Peyer's patch (tissue), 4 donors: ENCODE results near the gene RAD18.

Experiments used
- POLR2A ChIP-seq, 2 donors: fragments of 450-650 bp; IDR thresholded peaks; one replicate each; pipeline ENCODE4 v1.5.1; 2017; ENCODE audit warnings: antibody characterized with exemption in 2 of 2, mild to moderate bottlenecking in 2 of 2, moderate library complexity in 2 of 2
- TF ChIP-seq, protein P1 (sequence below), 6 experiments: fragments of 450-650 bp in 4 of 6; fragments of 200-600 bp in 2 of 6; sonication (generic) in 1 of 6; IDR thresholded peaks; one replicate each; pipeline ENCODE4 v1.5.1; 2017 to 2019; ENCODE audit warnings: antibody characterized with exemption in 6 of 6, mild to moderate bottlenecking in 3 of 6, moderate library complexity in 1 of 6

DNA sequence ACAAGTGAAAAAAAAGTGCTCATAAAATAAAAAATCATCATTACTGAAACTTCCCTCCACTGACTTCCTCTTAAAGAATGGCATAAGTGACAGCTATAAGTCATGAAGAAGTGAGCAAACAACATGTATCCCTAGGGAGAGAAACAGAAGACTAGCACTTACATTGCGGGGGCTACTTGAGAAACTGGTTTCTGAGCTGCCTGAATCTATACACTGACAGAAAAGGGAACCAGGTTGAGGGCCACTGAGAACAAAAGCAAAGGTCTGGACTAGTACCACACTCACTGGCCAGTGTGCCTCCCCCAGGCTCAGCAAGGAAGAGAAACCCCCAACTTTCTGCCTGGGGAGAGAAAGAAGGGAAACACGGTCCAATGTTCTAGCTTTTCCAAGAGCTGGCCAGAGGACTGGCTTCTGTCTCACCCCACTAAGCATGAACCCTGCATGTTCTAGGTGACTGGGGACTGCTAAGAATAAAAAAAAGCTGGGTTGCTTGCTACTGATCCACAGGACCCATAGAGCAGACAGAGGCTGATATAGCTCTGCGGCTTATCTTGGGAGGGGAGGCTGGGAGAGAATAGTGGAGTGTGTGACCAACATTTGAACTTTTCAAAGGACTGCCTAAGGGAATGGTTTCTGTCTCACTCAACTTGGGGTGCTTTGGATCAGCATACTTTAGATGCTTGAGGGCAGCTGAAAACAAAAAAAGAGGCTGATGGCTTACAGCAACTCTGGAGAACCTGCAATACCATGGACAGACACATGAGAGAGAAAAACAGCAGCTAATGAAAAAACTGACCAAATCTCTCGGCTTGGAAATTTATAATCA, 8.1 kb downstream of the RAD18 start:
- TF ChIP-seq, protein P1, sequence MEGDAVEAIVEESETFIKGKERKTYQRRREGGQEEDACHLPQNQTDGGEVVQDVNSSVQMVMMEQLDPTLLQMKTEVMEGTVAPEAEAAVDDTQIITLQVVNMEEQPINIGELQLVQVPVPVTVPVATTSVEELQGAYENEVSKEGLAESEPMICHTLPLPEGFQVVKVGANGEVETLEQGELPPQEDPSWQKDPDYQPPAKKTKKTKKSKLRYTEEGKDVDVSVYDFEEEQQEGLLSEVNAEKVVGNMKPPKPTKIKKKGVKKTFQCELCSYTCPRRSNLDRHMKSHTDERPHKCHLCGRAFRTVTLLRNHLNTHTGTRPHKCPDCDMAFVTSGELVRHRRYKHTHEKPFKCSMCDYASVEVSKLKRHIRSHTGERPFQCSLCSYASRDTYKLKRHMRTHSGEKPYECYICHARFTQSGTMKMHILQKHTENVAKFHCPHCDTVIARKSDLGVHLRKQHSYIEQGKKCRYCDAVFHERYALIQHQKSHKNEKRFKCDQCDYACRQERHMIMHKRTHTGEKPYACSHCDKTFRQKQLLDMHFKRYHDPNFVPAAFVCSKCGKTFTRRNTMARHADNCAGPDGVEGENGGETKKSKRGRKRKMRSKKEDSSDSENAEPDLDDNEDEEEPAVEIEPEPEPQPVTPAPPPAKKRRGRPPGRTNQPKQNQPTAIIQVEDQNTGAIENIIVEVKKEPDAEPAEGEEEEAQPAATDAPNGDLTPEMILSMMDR (IDR thresholded peaks at IDR 0.05), result no peak
- no peak for TF ChIP-seq POLR2A (IDR thresholded peaks at IDR 0.05)
